Stimulated activated CD8-positive, alpha-beta memory T cell treated with anti-CD3 and anti-CD28 coated beads, Interleukin-4, amount 100 ng/mL, for 48 hours (primary cell): ENCODE measurements around the gene RBM39.
"Not testable (repeated sequence)": the region's sequence is repeated elsewhere in the genome, so short reads cannot be mapped to it uniquely, and the experiment has no call there.

Experiments used
- DNase-seq: peaks from one replicate; pipeline ENCODE4 v3.0.0-alpha.2; 2020

Gene RBM39

DNA sequence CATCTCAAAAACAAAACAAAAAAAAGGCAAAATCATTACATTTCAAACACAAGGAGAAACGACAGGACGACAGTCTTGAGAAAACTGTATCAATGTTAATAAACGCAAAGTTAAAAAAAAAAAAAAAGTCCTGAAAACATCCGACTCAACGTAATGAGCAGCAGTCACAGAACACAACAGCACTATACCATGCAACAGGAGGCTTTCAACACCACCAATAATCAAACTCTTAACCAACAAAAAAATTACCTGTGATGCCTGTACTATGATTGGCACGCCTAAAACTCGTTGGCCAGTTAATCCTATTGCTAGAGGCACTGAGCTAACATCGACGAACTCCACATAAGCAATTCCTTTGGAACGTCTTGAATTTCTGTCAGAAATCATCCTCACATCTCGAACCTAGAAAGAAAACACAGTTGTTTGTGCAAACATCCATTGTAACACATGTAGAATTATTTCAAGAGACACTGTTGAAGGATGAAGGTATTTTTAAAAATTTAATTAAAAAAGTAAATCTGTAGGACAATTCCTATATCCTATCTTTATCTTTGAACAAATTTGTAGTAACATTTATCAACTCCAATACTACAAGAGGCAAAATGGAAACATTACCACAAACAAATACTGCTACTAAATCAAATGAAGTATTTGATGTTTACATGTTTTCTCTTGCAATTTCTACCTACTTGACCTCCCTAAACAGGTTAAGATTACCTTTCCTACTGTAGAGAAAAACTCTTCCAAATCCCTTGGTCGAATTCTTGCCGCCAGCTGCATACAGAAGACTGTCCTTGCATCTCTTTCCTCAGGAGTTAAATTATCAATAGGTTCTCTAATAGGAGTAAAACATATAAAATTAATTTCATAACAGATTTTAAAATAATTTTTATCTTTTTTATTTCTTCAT, 17.5 kb downstream of the RBM39 start:
- no peak for DNase-seq

GRCh38 chr20:35723652-35724320, 18.3 kb downstream of the RBM39 start:
- DNase-seq, result not testable (repeated sequence)

GRCh38 chr20:35723275-35723639, 18.8 kb downstream of the RBM39 start:
- DNase-seq, result not testable (repeated sequence)

DNA sequence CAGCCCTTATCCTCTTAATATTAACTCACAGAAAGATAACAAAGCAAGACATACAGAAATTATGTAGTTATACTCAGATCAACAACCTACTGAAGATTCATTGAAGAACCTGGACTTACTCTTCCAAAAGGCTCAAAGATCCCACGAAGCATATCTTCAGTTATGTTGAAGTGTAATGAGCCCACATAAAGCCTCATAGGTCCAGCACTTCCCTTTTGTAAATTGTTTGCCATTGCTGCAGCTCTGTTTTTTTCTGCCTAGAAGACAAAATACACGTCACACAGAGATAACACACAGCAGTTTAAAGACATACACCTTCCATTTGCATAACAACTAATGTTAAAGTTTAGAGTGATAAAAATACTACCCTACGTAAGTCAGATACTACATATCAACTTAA, 20.4 kb downstream of the RBM39 start:
- DNase-seq, result no peak

DNA sequence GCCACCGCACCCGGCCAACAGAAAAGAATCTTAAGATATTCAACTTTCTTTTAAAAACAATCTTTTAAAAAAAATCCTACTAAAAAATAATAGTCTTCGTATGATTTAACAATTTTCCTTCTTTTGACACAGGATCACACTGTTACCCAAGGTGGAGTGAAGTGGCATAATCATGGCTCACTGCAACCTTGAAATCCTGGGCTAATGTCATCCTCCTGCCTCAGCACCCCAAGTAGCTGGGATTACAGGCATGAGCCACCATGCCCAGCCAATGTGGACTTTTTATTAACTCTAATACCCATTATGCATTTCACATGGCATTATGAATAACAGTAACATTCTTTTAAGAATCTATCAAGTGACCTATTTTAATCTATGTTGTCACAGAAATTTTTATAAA, 20.8 kb downstream of the RBM39 start:
- no peak for DNase-seq

DNA sequence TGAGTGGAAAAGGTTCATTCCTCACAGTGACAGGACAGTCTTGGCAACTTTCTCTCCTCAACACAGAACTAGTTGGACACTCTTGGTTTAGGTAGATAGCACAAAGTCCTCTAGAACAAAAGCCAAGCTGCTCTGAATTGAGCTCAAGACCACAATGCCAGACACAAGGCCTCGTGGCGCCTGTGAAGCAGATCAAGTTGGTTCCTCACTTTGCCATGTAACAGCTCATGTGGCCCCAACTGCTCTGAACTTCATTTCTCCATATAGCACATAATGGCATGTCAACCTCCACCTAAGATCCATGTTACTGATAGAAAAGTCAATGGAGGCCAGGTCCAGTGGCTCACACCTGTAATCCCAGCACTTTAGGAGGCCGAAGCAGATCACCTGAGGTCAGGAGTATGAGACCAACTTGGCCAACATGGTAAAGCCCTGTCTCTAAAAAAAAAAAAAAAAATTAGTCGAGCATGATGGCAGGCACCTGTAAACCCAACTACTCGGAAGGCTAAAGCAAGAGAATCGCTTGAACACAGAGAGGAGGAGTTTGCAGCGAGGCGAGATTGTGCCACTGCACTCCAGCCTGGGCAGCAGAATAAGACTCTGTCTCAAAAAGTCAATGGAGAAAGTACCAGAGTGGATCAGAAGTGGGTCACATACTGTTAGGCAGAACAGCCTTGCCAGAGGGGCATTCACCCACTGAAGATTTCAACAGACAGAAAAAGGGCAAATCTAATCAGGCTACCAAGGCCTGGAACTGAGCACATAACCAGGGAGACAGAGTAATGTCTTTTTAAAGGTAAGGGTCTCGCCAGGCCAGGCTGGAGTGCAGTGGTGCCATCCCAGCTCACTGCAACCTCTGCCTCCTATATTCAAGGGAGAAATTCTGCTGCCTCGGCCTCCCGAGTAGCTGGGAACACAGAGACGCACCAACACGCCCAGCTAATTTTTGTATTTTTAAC, 21.6 kb downstream of the RBM39 start:
- DNase-seq, result peak; percentile 24

GRCh38 chr20:35719717-35720116, 22.3 kb downstream of the RBM39 start:
- no peak for DNase-seq

DNA sequence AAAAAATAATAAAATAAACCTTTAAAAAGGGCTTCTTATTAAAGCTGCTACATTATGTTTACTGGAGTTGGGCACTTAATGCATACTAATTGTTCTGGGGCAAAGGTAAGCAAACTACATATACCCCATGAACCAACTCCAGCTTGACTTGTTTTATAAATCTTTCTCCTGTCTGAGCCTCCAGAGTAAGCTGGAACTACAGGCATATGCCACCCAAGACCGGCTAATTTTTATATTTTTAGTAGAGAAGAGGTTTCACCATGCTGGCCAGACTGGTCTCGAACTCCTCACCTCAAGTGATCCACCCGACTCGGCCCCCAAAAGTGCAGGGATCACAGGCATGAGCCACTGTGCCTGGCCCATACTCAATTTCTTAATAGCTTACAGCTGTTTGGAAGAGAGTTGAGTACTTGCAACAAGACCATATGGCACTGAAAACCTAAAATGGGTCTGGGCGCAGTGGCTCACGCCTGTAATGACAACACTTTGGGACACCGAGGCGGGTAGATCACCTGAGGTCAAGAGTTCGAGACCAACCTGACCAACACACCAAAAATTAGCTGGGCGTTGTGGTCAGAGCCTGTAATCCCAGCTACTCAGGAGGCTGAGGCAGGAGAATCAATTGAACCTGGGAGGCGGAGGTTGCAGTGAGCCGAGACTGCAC, 23.0 kb downstream of the RBM39 start:
- DNase-seq, result no peak

DNA sequence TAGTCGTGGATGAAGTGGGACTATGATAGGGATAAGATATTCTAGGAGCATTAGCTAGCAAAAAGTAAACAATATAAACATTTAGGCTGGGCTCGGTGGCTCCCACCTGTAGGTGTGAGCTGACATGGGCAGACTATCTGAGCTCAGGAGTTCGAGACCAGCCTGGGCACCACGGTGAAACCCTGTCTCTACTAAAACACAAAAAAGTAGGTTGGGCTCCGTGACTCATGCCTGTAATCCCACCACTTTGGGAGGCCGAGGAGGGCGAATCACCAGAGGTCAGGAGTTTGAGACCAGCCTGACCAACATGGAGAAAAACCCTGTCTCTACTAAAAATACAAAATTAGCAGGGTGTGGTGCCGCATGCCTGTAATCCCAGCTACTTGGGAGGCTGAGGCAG, 23.7 kb downstream of the RBM39 start:
- DNase-seq, result not testable (repeated sequence)

DNA sequence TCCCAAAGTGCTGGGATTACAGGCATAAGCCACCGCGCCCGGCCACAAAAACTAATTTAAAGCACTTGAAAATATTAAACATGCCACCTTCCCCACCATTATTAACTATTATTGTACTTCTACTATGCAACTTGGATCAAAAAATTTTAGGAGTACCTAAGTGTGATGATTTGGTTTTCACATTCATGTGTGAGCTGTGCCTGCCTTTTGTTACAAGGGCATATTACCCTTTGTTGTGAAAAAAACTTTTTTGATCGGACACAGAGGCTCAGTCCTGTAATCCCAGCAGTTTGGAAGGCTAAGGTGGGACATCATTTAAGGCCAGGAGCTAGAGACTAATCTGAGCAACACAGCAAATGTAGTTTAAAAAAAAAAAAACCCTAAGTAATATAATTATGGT, 25.7 kb downstream of the RBM39 start:
- no peak for DNase-seq

DNA sequence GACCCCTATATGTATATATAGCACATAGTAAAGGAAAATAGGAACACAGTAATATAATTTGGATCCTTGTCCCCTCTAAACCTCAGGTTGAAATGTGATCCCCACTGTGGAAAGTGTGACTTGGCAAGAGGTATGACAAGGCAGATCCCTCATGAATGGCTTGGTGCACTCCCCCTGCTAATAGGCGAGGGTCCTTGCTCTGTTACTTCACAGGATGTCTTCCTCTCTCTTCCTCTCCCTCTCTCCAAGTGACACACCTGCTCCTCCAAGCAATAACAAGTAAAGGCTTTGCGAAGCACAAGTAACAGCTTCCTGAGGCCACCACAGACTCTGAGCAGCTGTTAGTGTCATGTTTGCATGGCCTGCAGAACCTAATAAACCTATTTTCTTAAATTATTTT, 26.4 kb downstream of the RBM39 start:
- no peak for DNase-seq

DNA sequence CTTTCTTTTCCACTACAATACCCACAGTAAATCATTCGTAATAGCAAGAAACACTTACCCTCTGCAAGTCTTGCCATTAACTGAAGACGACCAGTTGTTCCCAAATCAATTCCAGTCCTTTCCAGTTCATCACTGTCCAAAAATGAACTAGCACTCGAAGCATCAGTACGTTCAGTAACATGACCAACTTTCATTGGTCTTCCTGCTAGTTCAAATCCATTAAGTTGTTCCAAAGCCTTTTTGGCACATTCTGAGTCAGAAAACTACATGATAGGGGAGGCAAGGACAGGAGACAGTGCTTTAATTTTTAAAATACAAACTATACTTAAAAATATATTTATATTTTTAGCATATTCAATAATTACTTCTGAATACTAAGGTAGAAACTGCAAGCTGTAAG, 27.9 kb downstream of the RBM39 start:
- DNase-seq, result no peak

DNA sequence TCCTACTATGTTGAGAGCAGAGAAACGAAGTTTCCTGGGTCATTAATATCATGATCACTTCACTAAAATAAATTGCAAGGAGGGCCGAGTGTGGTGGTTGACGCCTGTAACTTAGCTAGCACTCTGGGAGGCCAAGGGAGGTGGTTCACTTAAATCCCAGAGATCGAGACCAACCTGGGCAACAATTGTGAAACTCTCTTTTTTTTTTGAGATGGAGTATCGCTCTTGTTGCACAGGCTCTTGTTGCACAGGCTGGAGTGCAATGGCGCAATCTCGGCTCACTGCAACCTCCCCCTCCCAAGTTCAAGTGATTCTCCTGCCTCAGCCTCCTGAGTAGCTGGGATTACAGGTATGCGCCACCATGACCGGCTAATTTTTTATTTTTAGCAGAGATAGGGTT, 28.9 kb downstream of the RBM39 start:
- not testable (repeated sequence) for DNase-seq

DNA sequence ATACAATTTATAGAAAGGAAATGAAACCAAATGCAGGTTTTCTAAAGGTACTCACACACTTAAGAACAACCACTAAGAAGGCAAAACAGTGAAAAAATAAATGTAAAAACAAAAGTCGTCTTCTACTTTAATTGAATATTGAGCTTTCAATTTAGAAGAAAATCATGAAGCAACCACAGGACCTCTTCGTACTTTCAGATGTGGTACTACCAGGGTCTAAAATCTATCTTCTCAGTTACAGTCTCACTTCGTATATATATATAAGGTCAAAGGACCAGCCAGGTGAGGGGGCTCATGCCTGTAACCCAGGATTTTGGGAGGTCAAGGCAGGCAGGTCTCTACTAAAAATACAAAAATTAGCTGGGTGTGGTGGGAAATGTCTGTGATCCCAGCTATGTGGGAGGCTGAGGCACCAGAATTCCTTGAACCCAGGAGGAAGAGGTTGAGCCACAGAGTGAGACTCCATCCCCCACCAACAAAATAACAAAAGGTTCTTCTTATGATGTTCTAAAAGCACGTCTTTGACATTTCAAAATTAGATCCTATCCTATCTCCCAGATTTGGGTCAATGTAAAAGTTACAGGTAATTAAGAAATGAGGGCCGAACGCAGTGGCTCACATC, 30.4 kb downstream of the RBM39 start:
- no peak for DNase-seq

GRCh38 chr20:35710884-35711587, 31.0 kb downstream of the RBM39 start:
- no peak for DNase-seq

- no peak for DNase-seq
Observed at GRCh38 chr20:35710039-35710438, 32.0 kb downstream of the RBM39 start.

DNA sequence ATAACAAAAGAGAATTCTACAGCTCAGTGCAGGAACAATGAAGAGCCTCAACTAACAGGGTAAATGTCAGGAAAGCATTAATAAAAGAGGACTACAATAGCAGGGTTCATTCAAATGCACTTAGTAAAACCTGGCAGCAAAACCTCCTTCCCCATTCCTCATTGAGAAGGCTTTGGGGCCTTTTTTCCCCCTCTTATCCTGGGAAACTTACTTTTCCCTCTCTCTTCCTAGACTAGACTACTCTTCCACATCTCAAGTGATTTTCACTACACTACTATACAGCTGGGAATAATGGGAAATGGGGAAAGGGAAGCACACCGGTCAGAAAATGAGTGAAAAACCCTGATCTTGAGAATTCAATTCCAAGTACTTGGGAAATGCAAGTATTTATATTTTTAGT, 32.8 kb downstream of the RBM39 start:
- DNase-seq, result no peak

DNA sequence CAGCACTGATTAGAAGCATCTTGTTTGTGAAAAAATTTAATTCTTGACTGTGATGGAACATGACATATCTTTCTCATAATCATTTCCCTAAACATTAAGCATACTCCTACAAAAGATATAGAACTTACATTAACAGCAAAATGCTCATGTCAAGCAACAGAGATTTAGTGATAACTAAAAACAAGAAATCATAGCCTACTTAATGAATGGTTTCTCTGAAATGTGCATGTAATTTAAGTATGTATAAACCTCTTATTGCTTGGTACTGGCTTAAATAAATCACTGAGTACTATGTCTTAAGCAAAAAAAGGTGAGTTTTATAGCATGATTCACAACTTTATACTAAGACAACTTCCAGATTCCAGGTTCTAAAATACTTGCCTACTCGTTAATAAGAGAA, 33.6 kb downstream of the RBM39 start:
- no peak for DNase-seq

DNA sequence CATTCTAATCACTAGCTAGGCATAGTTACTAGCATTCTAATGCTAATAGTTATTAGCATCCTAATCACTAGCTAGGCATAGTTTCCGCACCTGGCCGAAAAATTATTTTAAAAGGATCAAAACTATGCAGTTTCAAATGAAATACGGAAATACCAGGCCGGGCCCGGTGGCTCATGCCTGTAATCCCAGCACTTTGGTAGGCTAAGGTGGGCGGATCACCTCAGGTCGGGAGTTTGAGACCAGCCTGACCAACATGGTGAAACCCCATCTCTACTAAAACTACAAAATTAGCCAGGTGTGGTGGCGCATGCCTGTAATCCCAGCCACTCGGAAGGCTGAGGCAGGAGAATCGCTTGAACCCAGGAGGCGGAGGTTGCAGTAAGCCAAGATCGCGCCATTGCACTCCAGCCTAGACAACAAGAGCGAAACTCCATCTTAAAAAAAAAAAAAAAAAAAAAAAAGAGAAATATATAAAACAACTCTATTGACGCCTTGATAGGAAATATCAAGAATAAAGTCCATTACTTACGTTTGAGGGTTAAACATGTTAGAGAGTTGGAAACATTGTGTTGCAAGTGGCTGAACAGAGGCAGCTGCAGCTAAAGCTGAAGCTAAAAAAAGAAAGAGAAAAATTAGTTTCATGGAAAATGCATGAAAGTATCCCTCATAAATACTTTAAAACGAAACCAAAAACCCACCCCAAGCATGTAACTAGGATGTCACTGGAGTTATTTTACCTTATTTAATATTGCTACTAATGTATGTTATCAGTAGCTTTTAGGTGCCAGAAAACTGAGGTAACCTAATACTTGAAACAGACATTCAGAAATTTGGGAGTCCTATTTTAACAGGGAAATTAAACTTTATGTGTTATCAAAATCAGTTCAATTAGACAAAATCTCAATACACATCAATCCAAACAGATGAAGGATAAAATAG, 35.2 kb downstream of the RBM39 start:
- DNase-seq, result not testable (repeated sequence)

DNA sequence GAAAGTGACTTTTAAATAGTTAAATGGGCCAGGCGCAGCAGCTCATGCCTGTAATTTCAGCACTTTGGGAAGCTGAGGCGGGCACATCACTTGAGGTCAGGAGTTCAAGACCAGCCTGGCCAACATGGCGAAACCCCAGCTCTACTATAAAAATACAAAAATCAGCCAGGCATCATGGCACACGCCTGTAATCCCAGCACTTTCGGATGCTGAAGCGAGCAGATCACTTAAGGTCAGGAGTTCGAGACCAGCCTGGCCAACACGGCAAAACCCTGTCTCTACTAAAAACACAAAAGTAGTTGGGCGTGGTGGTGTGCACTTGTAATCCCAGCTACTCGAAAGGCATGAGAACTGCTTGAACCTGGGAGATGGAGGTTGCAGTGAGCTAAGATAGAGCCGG, 36.2 kb downstream of the RBM39 start:
- not testable (repeated sequence) for DNase-seq
